ENCODE measurements around the gene COL6A2.

Gene COL6A2

DNA sequence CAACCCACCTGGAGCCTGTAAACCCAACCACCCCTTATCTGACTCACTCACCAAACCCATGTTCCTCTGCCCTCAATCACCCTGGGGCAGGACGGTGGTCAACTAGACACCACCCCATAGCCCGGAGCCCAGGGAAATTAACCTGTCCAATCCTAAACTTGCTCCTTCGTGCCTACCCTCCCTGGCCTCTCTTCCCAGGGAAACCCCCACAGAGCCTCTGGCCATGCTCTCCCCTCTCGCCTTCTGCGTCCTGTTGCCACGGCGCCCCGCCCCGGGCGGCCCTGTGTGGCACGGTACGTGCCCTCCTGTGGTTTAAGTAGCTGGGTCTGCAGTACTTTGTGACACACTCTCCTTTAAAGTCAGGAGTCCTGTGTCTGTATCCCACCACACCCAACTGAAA, 61.5 kb downstream of the COL6A2 start:
- TF ChIP-seq, protein P1, sequence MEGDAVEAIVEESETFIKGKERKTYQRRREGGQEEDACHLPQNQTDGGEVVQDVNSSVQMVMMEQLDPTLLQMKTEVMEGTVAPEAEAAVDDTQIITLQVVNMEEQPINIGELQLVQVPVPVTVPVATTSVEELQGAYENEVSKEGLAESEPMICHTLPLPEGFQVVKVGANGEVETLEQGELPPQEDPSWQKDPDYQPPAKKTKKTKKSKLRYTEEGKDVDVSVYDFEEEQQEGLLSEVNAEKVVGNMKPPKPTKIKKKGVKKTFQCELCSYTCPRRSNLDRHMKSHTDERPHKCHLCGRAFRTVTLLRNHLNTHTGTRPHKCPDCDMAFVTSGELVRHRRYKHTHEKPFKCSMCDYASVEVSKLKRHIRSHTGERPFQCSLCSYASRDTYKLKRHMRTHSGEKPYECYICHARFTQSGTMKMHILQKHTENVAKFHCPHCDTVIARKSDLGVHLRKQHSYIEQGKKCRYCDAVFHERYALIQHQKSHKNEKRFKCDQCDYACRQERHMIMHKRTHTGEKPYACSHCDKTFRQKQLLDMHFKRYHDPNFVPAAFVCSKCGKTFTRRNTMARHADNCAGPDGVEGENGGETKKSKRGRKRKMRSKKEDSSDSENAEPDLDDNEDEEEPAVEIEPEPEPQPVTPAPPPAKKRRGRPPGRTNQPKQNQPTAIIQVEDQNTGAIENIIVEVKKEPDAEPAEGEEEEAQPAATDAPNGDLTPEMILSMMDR (conservative IDR thresholded peaks at IDR 0.05; ENCODE audit: control insufficient read depth, insufficient read depth, low read depth, low read length) = no peak
- no peak for DNase-seq (ENCODE audit: low read depth)
- no peak overlapping the region for H3K4me3 ChIP-seq (ENCODE audit: control insufficient read depth, low read depth, low read length)

DNA sequence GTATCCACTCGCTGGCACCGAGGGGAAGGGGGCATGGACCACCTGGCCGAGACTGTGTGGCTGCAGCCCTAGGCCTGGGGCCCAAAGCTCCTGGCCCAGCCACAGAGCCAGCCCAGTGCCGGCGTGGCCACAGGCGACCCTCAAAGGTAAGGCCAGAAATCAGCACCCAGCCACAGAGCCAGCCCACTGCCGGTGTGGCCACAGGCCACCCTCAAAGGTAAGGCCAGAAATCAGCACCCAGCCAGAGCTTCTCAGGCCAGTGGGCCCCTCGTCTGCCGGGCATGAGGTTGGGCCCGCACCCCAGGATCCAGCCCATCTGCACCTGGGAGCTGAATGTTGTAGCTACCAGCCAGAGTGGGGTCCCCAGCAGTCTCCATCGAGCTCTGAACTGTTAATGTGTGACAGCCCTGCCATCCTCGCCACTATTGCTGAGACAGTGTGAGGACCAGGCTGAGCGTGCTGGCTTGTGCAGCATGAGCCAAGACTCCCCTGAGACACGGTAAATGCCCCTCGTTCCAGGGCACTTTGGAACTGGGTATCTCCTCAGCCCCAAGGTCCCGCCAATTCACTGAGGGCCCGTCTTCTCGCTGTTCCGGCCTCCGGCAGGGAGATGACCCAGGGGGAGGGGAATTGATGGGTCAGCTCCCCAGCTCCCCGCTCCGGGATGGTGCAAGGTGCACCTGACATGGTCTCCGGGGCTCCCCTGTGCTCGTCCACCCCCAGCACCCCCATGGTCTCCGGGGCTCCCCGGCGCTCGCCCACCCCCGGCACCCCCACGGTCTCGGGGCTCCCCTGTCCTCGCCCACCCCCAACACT, 62.1 kb downstream of the COL6A2 start:
- no peak overlapping the region for H3K4me3 ChIP-seq (ENCODE audit: control insufficient read depth, low read depth, low read length)
- no peak for DNase-seq (ENCODE audit: low read depth)
- TF ChIP-seq, protein P1 (conservative IDR thresholded peaks at IDR 0.05; ENCODE audit: control insufficient read depth, insufficient read depth, low read depth, low read length) = no peak

DNA sequence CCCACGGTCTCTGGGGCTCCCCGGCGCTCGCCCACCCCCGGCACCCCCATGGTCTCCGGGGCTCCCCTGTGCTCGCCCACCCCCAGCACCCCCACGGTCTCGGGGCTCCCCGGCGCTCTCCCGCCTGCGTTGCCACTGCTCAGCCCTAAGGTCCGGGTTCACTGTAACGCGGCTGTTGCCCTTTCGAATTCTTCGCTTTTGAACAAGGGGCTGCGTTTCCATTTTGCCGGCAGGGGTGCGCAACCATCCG, 62.7 kb downstream of the COL6A2 start:
- H3K4me3 ChIP-seq (ENCODE audit: control insufficient read depth, low read depth, low read length) = no peak overlapping the region
- no peak for DNase-seq (ENCODE audit: low read depth)
- TF ChIP-seq, protein P1 (conservative IDR thresholded peaks at IDR 0.05; ENCODE audit: control insufficient read depth, insufficient read depth, low read depth, low read length) = no peak

DNA sequence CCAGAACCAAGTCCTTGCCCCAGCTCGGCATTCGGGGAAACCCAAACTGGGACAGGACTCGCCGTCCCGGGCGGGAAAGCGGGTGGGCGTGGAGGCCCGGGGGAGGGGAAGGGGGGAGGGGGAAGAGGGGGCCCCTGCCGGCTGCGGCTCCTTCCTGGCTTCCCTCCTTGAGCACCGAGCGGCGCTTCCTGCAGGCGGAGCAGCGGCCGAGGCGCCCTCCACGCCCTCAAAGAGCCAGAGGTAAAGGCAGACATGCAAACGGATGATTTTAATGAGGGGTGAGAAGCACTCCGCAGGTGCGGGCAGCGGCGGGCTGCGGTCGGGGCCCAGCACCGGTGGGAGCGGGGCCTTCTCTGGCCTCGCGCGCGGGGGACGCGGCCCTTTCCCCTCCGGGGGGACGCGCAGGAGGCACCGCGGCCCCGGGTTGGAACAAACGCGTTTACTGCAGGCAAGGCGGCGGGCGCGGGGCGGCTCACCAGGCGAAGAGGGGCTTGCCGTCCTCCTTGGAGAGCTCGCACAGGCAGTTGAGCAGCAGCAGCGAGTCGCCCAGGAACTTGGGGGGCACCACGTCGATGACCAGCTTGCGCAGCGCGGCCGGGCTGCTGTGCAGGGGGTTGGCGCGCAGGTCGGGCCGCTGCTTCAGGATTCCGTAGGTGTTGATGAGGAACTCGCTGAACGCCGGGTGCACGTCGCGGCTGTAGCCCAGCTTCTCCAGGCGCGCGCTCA, 63.2 kb downstream of the COL6A2 start:
- no peak overlapping the region for H3K4me3 ChIP-seq (ENCODE audit: control insufficient read depth, low read depth, low read length)
- no peak for DNase-seq (ENCODE audit: low read depth)
- TF ChIP-seq, protein P1 (conservative IDR thresholded peaks at IDR 0.05; ENCODE audit: control insufficient read depth, insufficient read depth, low read depth, low read length) = no peak

DNA sequence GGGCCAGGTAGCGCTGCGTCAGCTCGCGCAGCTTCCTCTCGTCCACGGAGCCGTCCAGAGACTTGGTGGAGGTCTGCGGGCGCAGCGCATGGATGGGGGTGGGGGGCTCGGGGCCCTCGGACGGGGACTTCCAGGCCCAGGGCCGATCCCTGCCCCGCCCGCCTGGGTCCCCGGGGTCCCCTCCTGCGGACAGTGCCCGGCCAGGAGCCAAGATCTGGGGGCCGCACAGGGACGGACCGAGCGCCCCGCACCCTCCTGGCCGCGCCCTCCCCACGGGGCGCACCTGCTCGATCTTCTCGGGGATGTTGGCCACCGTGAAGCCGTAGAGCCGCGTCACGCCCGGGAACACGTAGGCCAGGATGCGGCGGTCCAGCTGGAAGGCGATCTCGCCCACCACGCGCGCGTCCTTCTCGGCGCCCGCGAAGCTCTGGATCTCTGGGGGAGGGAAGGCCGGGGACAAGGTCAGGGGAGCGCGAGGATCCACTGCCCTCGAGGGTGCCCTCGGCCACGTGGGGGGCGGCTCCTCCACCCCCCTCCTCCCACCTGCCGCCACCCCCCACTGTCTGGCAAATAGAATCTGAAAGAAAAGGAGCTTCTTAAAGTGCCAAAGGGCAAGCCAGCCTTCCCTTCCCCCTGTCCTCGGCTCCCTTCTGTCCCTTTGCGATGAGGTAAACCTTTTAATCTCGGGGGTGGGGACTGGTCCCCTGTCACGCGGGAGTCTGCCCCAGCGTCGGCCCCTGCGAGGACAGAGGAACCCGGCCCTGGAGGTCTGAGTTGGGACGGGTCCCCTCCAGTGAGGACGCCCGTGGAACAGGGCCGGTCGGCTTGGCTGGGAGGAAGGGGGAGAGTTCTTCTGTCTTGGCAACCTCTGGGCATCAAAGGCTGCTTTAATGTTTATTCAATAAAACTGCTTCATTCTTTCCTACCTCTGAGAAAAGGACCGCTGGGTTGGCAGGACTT, 64.0 kb downstream of the COL6A2 start:
- DNase-seq (ENCODE audit: low read depth) = no peak
- H3K4me3 ChIP-seq (ENCODE audit: control insufficient read depth, low read depth, low read length) = no peak overlapping the region

DNA sequence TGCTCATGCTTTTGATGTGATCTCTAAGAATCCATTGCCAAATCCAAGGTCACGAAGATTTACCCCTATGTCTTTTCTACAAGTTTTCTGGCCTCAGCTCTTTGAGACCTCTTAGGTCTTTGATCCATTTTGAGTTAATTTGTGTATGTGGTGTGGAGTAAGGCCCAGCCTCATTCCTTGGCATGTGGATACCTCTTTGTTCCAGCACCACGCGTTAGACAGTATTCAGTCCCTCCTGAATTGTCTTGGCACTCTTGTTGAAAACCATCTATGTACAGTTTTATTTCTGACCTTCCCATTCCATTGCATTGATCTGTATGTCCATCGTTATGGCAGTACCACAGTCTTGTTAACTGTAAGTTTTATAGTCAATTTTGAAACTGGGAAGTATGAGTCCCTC, 65.5 kb downstream of the COL6A2 start:
- no peak for DNase-seq (ENCODE audit: low read depth)
- TF ChIP-seq, protein P1 (conservative IDR thresholded peaks at IDR 0.05; ENCODE audit: control insufficient read depth, insufficient read depth, low read depth, low read length) = no peak
- no peak overlapping the region for H3K4me3 ChIP-seq (ENCODE audit: control insufficient read depth, low read depth, low read length)

More for the DNA sequence above, 64.0 kb downstream of the COL6A2 start:
- TF ChIP-seq, protein P1 (conservative IDR thresholded peaks at IDR 0.05; ENCODE audit: control insufficient read depth, insufficient read depth, low read depth, low read length) = no peak

Data from fibroblast of mammary gland (primary cell).